ENCODE measurements around the gene NMT2. TPM values are rescaled to one million over a fixed set of nuclear protein-coding genes. Genes with fewer than 3 reads are reported as not detected.
A peak's percentile ranks its signal among the peaks of the same experiment; 100 is the strongest.

The NMT2 gene
- total RNA-seq, 1 experiment from 2014 or later = 14.3 TPM

- in situ Hi-C loops (cut with HindIII; ENCODE audit: low pct_unique_long_range_greater_than_20kb, low sequenced_read_pairs) = no loop called here
- TF ChIP-seq POLR2AphosphoS5 (IDR thresholded peaks at IDR 0.05; ENCODE audit: low read depth, low read length) (no peak), TCF7L2 (IDR thresholded peaks at IDR 0.05; ENCODE audit: low read depth, low read length) (no peak), REST (IDR thresholded peaks at IDR 0.05; ENCODE audit: insufficient read depth in 1 of 2, low read depth in 2 of 2, low read length in 1 of 2) (no peak), CTCF (IDR thresholded peaks at IDR 0.05) (no peak; the same call in none of the 2 replicates), SIN3A (IDR thresholded peaks at IDR 0.05; ENCODE audit: borderline replicate concordance, insufficient read depth, low read depth, low read length) (no peak)
- ChIA-PET CTCF (interaction anchor here (0.6 kb wide), 1 partner anchor 13 kb away, joined by 17 read pairs; no protein-coding TSS in a partner anchor), POLR2A (no interaction called here)
- Histone ChIP-seq H3K4me3 (ENCODE audit: low read depth in 2 of 2, low read length in 2 of 2) (peak overlapping the region; percentile 64 to 70), H3K9me3 (ENCODE audit: control insufficient read depth, insufficient read depth, low read depth, low read length) (no peaks in the 10 kb centered on the region), H3K27ac (ENCODE audit: low read length) (peak overlapping the region; percentile 79), H3K4me1 (ENCODE audit: control insufficient read depth, insufficient read depth, low read length) (peaks cover 16% of the 10 kb centered on the region), H3K36me3 (ENCODE audit: control insufficient read depth, insufficient read depth, low read length) (no peaks in the 10 kb centered on the region; the same call in 1 of the 2 replicates), H3K27me3 (ENCODE audit: control insufficient read depth, insufficient read depth, low read length) (no peaks in the 10 kb centered on the region)
- no TSS peak for BruUV-seq (replicated peaks)
- intact Hi-C loops (cut with micrococcal nuclease; ENCODE audit: unreplicated experiment) = no loop called here
- ATAC-seq (peak; percentile 72), DNase-seq (ENCODE audit: low read depth, low spot score) (no peak)
Measured at GRCh38 chr10:15167411-15168290, 842 bp downstream of the NMT2 start.

- Histone ChIP-seq H3K27ac (ENCODE audit: low read length) (0 out of 2 replicates have a peak overlapping the region, but pooled peaks have one; percentile 29), H3K4me3 (ENCODE audit: low read depth in 2 of 2, low read length in 2 of 2) (peak overlapping the region; percentile 64 to 70; a peak in 3 of 4 replicates), H3K27me3 (ENCODE audit: control insufficient read depth, insufficient read depth, low read length) (no peaks in the 10 kb centered on the region), H3K4me1 (ENCODE audit: control insufficient read depth, insufficient read depth, low read length) (peaks cover 16% of the 10 kb centered on the region), H3K9me3 (ENCODE audit: control insufficient read depth, insufficient read depth, low read depth, low read length) (no peaks in the 10 kb centered on the region), H3K36me3 (ENCODE audit: control insufficient read depth, insufficient read depth, low read length) (no peaks in the 10 kb centered on the region; the same call in 1 of the 2 replicates)
- TF ChIP-seq SIN3A (IDR thresholded peaks at IDR 0.05; ENCODE audit: borderline replicate concordance, insufficient read depth, low read depth, low read length) (no peak), REST (IDR thresholded peaks at IDR 0.05; ENCODE audit: insufficient read depth in 1 of 2, low read depth in 2 of 2, low read length in 1 of 2) (no peak), CTCF (IDR thresholded peaks at IDR 0.05) (no peak), TCF7L2 (IDR thresholded peaks at IDR 0.05; ENCODE audit: low read depth, low read length) (no peak), POLR2AphosphoS5 (IDR thresholded peaks at IDR 0.05; ENCODE audit: low read depth, low read length) (no peak)
- POLR2A ChIA-PET = no interaction called here
- intact Hi-C loops (cut with micrococcal nuclease; ENCODE audit: unreplicated experiment) = no loop called here
- CTCF ChIA-PET = interaction anchor here (0.9 kb wide), 1 partner anchor 20 kb away, joined by 4 read pairs; no protein-coding TSS in a partner anchor
- in situ Hi-C loops (cut with HindIII; ENCODE audit: low pct_unique_long_range_greater_than_20kb, low sequenced_read_pairs) = no loop called here
- no peak for ATAC-seq
- BruUV-seq (replicated peaks) = no TSS peak
- no peak for DNase-seq (ENCODE audit: low read depth, low spot score)
Measured at GRCh38 chr10:15166325-15166724, 2.2 kb downstream of the NMT2 start.

All from Panc1 (cell line).